ENCODE data around the gene NGDN. TPM values are rescaled to one million over a fixed set of nuclear protein-coding genes. Genes with fewer than 3 reads are reported as not detected.

NGDN gene
- total and polyA plus RNA-seq, 2 of the 8 experiments (the other 6 are each of a cell fraction or from before 2014, with no cell fraction given) = 39.8 to 48.8 TPM

- TF ChIP-seq RNF2 (IDR thresholded peaks at IDR 0.05; ENCODE audit: borderline replicate concordance, low read depth, low read length, missing control alignments, poor library complexity, severe bottlenecking) = no peak
- TF ChIP-seq PHF8 (conservative IDR thresholded peaks at IDR 0.05; ENCODE audit: low read depth, low read length) = no peak
- no peak for TF ChIP-seq KDM4A (IDR thresholded peaks at IDR 0.05; ENCODE audit: low read depth, low read length, severe bottlenecking)
- TF ChIP-seq CHD2 (IDR thresholded peaks at IDR 0.05; ENCODE audit: low read length) = no peak
- no peak for TF ChIP-seq ATF3 (IDR thresholded peaks at IDR 0.05; ENCODE audit: insufficient read depth, low read depth, low read length)
- no peak for TF ChIP-seq TBP (IDR thresholded peaks at IDR 0.05; ENCODE audit: low read depth, low read length)
- TF ChIP-seq JUN (IDR thresholded peaks at IDR 0.05; ENCODE audit: low read depth, low read length) = no peak
- no peak for TF ChIP-seq RAD21 (IDR thresholded peaks at IDR 0.05 in 1 of 2, conservative IDR thresholded peaks at IDR 0.05 in 1 of 2; ENCODE audit: low read depth in 2 of 2, low read length in 2 of 2)
Observed at GRCh38 chr14:23523229-23524016, 53.9 kb downstream of the NGDN start (continued).
